Suprapubic skin (tissue), 4 donors: Measurements from ENCODE around the gene PTPN14.

ENCODE experiments used
- CTCF ChIP-seq, 2 donors: fragments of 200-600 bp in 1 of 2; fragments of 450-650 bp in 1 of 2; sonication (generic) in 1 of 2; IDR thresholded peaks; one replicate each; pipeline ENCODE4 v1.5.1; 2016 to 2019; ENCODE audit warnings: antibody characterized with exemption in 2 of 2, mild to moderate bottlenecking in 1 of 2, moderate library complexity in 1 of 2
- EP300 ChIP-seq: sonication (generic); formaldehyde crosslinking; IDR thresholded peaks from one replicate; pipeline ENCODE4 v1.6.1; 2017; ENCODE audit warnings: antibody characterized with exemption
- POLR2A ChIP-seq, 2 donors: fragments of 450-650 bp; IDR thresholded peaks; one replicate each; pipeline ENCODE4 v1.6.1; 2017; ENCODE audit warnings: antibody characterized with exemption in 2 of 2, mild to moderate bottlenecking in 2 of 2, moderate library complexity in 2 of 2
- POLR2AphosphoS5 ChIP-seq, 3 donors: sonication (generic); formaldehyde crosslinking; IDR thresholded peaks; one replicate each; pipeline ENCODE4 v1.6.1; 2017; ENCODE audit warnings: antibody characterized with exemption in 3 of 3

GRCh38 chr1:214329470-214330220 lies 221.8 kb downstream of the PTPN14 start:
- no peak for TF ChIP-seq POLR2A (IDR thresholded peaks at IDR 0.05)
- no peak for TF ChIP-seq CTCF (IDR thresholded peaks at IDR 0.05)
- TF ChIP-seq POLR2AphosphoS5 (IDR thresholded peaks at IDR 0.05) = no peak
- TF ChIP-seq EP300 = no peak
